Liver (tissue), 9 donors: Measurements from ENCODE around the gene CBX2. TPM values are rescaled to one million over a fixed set of nuclear protein-coding genes. Genes with fewer than 3 reads are reported as not detected.

ENCODE experiments used
- DNase-seq: peaks from one replicate; pipeline ENCODE4 v3.0.0-alpha.2; 2017; ENCODE audit warnings: low spot score
- H3K27ac ChIP-seq, 2 donors: one replicate each; pipeline ENCODE4 v1.7.0; 2013; ENCODE audit warnings: inconsistent platforms in 2 of 2, low read length in 2 of 2, control low read depth in 1 of 2, low read depth in 1 of 2, mild to moderate bottlenecking in 1 of 2
- H3K27me3 ChIP-seq, 4 donors: one replicate each; pipeline versions ENCODE4 v1.6.1 to v1.7.0; 2013; ENCODE audit warnings: low read length in 3 of 4, inconsistent platforms in 1 of 4, mild to moderate bottlenecking in 1 of 4, moderate library complexity in 1 of 4; ENCODE audit not compliant: control insufficient read depth in 4 of 4, insufficient read depth in 4 of 4
- H3K36me3 ChIP-seq, 4 donors: one replicate each; pipeline versions ENCODE4 v1.6.1 to v1.7.0; 2013; ENCODE audit warnings: low read length in 3 of 4, mild to moderate bottlenecking in 3 of 4, low read depth in 1 of 4, moderate library complexity in 1 of 4; ENCODE audit not compliant: control insufficient read depth in 4 of 4, insufficient read depth in 3 of 4
- H3K4me1 ChIP-seq, 4 donors: one replicate each; pipeline versions ENCODE4 v1.6.1 to v1.7.0; 2013; ENCODE audit warnings: low read length in 3 of 4, mild to moderate bottlenecking in 3 of 4, moderate library complexity in 1 of 4; ENCODE audit not compliant: control insufficient read depth in 4 of 4, insufficient read depth in 4 of 4
- H3K4me3 ChIP-seq, 3 donors: one replicate each; pipeline versions ENCODE4 v1.6.1 to v1.7.0; 2013; ENCODE audit warnings: low read length in 3 of 3, control low read depth in 1 of 3, low read depth in 1 of 3, mild to moderate bottlenecking in 1 of 3
- H3K9ac ChIP-seq, 2 donors: one replicate each; pipeline ENCODE4 v1.7.0; 2013; ENCODE audit warnings: low read length in 2 of 2, mild to moderate bottlenecking in 2 of 2, moderate library complexity in 2 of 2, control low read depth in 1 of 2, low read depth in 1 of 2
- H3K9me3 ChIP-seq, 4 donors: one replicate each; pipeline versions ENCODE4 v1.6.1 to v1.7.0; 2013; ENCODE audit warnings: low read length in 3 of 4; ENCODE audit not compliant: control insufficient read depth in 4 of 4
- EGR1 ChIP-seq, 2 donors: IDR thresholded peaks; 2 replicates each; pipeline ENCODE4 v1.6.1; 2016 to 2018; ENCODE audit warnings: antibody characterized with exemption in 2 of 2, low read depth in 2 of 2
- FOXA1 ChIP-seq: IDR thresholded peaks from 2 replicates; pipeline ENCODE4 v1.6.1; 2016; ENCODE audit warnings: antibody characterized with exemption
- FOXA2 ChIP-seq: IDR thresholded peaks from 2 replicates; pipeline ENCODE4 v1.6.1; 2016; ENCODE audit warnings: antibody characterized with exemption
- GABPA ChIP-seq, 2 donors: IDR thresholded peaks in 1 of 2; conservative IDR thresholded peaks in 1 of 2; 2 replicates each; pipeline ENCODE4 v1.6.1; 2016; ENCODE audit warnings: antibody characterized with exemption in 2 of 2, mild to moderate bottlenecking in 1 of 2, moderate library complexity in 1 of 2
- HNF4A ChIP-seq, 2 donors: conservative IDR thresholded peaks; 2 replicates each; pipeline ENCODE4 v1.6.1; 2016; ENCODE audit warnings: antibody characterized with exemption in 2 of 2, mild to moderate bottlenecking in 2 of 2
- HNF4G ChIP-seq: IDR thresholded peaks from 2 replicates; pipeline ENCODE4 v1.6.1; 2016; ENCODE audit warnings: antibody characterized with exemption
- JUND ChIP-seq, 2 donors: IDR thresholded peaks; 2 replicates each; pipeline ENCODE4 v1.6.1; 2016; ENCODE audit warnings: antibody characterized with exemption in 2 of 2
- NR2F2 ChIP-seq: IDR thresholded peaks from 2 replicates; pipeline ENCODE4 v1.6.1; 2016; ENCODE audit warnings: antibody characterized with exemption
- RAD21 ChIP-seq, 2 donors: IDR thresholded peaks; 2 replicates each; pipeline ENCODE4 v1.6.1; 2016; ENCODE audit warnings: antibody characterized with exemption in 2 of 2, mild to moderate bottlenecking in 2 of 2
- RXRA ChIP-seq, 2 donors: IDR thresholded peaks; 2 replicates each; pipeline ENCODE4 v1.6.1; 2017 to 2018; ENCODE audit warnings: antibody characterized with exemption in 2 of 2, mild to moderate bottlenecking in 1 of 2
- SP1 ChIP-seq: IDR thresholded peaks from 2 replicates; pipeline ENCODE4 v1.6.1; 2018; ENCODE audit warnings: antibody characterized with exemption, mild to moderate bottlenecking
- TAF1 ChIP-seq: conservative IDR thresholded peaks from 2 replicates; pipeline ENCODE4 v1.6.1; 2016; ENCODE audit warnings: antibody characterized with exemption, mild to moderate bottlenecking
- YY1 ChIP-seq: IDR thresholded peaks from 2 replicates; pipeline ENCODE4 v1.6.1; 2016; ENCODE audit warnings: antibody characterized with exemption, mild to moderate bottlenecking
- ZBTB33 ChIP-seq: IDR thresholded peaks from 2 replicates; pipeline ENCODE4 v1.6.1; 2016; ENCODE audit warnings: antibody characterized with exemption
- whole genome bisulfite sequencing: extraction: QIAGEN DNeasy Blood & Tissue Kit; methylation state at CpG from one replicate; pipeline ENCODE4 v1.1.7; 2013; 5-methylcytosine and 5-hydroxymethylcytosine counted together
- polyA plus RNA-seq, 2 donors: library from polyadenylated mRNA; stranded (reverse) in 1 of 2; unstranded in 1 of 2; fragments of 200-250 nt in 1 of 2; fragments of >200 nt in 1 of 2; fragmentation: Nextera tagmentation in 1 of 2; extraction: Ambion mirVana in 1 of 2; gene quantifications; one replicate each; pipeline versions ENCODE4 v1.2.1 to v1.2.3, GENCODE V29; 2013 to 2015
- total RNA-seq, 2 donors: library from RNA; depleted of rRNA; stranded (reverse); fragments of >200 nt; gene quantifications; one replicate each; pipeline ENCODE4 v1.2.3, GENCODE V29; 2014
- TF ChIP-seq, protein P1 (sequence below): fragments of 150-350 bp; IDR thresholded peaks from 2 replicates; pipeline ENCODE4 v1.5.1; 2017; ENCODE audit warnings: improper control_type of control experiment, low read depth, low read length; ENCODE audit not compliant: missing input control
- TF ChIP-seq, protein P2 (sequence below): IDR thresholded peaks from 2 replicates; pipeline ENCODE4 v1.6.1; 2016; ENCODE audit warnings: antibody characterized with exemption, mild to moderate bottlenecking
- TF ChIP-seq, protein P3 (sequence below): IDR thresholded peaks from 2 replicates; pipeline ENCODE4 v1.6.1; 2016; ENCODE audit warnings: antibody characterized with exemption
- TF ChIP-seq, protein P4 (sequence below): IDR thresholded peaks from 2 replicates; pipeline ENCODE4 v1.6.1; 2016; ENCODE audit warnings: antibody characterized with exemption
- donor health status: healthy.
- donor health status: healthy.
- donor health status: healthy.
- donor health status: healthy.
- donor health status: healthy.

The CBX2 gene
- total and polyA plus RNA-seq, 4 donors = 0.33 to 2.4 (median 0.53) TPM

DNA sequence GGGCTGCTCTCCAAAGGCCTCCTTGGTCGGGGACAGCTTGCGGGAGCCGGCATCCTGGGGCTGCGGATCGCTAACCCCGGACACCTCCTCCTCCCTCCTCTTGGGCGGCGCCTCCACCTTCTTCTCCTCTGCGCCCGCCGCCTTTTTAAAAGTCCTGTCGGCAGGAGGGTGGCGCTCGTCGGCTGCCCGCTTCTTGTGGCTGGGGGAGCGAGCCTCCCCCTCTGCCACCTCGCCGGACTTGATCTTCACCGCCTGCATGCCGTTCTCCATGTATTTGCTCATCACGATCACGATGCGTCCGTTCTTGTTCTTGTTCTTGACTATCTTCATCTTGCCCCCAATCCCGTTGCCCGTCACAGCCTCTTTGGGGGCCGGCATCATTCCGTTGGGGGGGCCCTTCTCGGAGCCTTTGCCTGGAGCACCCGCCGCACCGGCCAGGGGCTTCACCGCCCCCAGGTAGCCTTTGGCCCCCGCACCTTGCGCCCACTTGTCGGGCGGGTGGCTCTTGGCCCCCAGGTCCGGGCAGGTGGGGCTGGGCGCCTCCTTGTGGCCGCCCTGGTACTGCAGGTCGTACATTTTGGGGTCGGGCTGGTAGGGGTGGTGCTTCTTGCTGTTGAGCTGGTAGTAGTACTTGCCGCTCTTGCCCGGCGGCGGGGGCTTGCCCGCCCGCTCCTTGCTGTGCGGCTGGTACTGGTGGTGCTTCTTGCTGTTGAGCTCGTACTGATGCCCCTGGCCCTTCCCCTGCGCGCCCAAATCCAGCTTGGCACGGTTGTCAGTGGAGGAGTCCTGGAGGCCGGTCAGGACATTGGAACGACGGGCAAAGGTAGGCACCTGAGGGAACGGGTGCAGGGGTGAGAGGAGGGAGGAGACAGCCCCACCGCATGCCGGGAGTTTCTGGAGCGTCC, 56.9 kb downstream of the CBX2 start:
- H3K4me1 ChIP-seq = peaks cover 34 to 66% (median 43%) of the 10 kb centered on the region in 4 donors
- H3K9ac ChIP-seq = no peak overlapping the region
- no peaks in the 10 kb centered on the region for H3K27me3 ChIP-seq
- DNase-seq = no peak
- peaks cover 0 to 4% (median 1%) of the 10 kb centered on the region in 4 donors for H3K36me3 ChIP-seq
- WGBS = 83% methylated on average over 61 of the region's 61 CpGs
- H3K9me3 ChIP-seq = no peaks in the 10 kb centered on the region
- no peak overlapping the region for H3K27ac ChIP-seq
- TF ChIP-seq SP1 (no peak), HNF4A (conservative IDR thresholded peaks at IDR 0.05) (peak; percentile 42 to 49), RXRA (IDR thresholded peaks at IDR 0.05) (no peak), RAD21 (IDR thresholded peaks at IDR 0.05) (peak; percentile 35 to 71), GABPA (IDR thresholded peaks at IDR 0.05 in 1 of 2, conservative IDR thresholded peaks at IDR 0.05 in 1 of 2) (no peak)
- TF ChIP-seq, protein P1, sequence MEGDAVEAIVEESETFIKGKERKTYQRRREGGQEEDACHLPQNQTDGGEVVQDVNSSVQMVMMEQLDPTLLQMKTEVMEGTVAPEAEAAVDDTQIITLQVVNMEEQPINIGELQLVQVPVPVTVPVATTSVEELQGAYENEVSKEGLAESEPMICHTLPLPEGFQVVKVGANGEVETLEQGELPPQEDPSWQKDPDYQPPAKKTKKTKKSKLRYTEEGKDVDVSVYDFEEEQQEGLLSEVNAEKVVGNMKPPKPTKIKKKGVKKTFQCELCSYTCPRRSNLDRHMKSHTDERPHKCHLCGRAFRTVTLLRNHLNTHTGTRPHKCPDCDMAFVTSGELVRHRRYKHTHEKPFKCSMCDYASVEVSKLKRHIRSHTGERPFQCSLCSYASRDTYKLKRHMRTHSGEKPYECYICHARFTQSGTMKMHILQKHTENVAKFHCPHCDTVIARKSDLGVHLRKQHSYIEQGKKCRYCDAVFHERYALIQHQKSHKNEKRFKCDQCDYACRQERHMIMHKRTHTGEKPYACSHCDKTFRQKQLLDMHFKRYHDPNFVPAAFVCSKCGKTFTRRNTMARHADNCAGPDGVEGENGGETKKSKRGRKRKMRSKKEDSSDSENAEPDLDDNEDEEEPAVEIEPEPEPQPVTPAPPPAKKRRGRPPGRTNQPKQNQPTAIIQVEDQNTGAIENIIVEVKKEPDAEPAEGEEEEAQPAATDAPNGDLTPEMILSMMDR = peak; percentile 40
- H3K4me3 ChIP-seq = no peak overlapping the region

DNA sequence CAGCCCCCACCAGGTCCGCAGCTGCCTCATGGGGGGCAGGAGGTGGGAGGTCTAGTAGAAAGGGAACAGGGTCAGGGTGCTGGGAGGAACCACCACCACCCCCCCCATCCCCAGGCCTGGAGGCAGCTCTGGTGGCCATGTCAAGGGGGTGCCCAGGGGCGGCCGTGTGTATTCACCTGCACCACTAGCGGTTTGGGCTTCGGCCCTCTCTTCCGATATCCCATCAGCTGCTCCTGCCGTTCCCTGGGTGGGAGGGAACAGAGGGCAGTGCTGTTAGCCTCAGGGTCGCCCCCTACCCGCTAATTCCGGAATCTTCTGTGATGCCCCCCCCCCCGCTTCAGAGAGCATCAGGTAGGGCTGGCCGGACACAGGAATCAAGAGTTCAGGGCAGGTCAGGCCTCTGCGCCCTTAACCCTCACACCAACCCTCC, 57.5 kb downstream of the CBX2 start:
- TF ChIP-seq NR2F2 (no peak), RAD21 (IDR thresholded peaks at IDR 0.05) (no peak), FOXA2 (no peak), FOXA1 (no peak), EGR1 (IDR thresholded peaks at IDR 0.05; ENCODE audit: low read depth in 2 of 2) (no peak), SP1 (no peak), HNF4A (conservative IDR thresholded peaks at IDR 0.05) (no peak), RXRA (IDR thresholded peaks at IDR 0.05) (no peak), TAF1 (no peak), GABPA (IDR thresholded peaks at IDR 0.05 in 1 of 2, conservative IDR thresholded peaks at IDR 0.05 in 1 of 2) (no peak), YY1 (no peak), JUND (IDR thresholded peaks at IDR 0.05) (no peak), ZBTB33 (no peak), HNF4G (no peak)
- TF ChIP-seq, protein P2, sequence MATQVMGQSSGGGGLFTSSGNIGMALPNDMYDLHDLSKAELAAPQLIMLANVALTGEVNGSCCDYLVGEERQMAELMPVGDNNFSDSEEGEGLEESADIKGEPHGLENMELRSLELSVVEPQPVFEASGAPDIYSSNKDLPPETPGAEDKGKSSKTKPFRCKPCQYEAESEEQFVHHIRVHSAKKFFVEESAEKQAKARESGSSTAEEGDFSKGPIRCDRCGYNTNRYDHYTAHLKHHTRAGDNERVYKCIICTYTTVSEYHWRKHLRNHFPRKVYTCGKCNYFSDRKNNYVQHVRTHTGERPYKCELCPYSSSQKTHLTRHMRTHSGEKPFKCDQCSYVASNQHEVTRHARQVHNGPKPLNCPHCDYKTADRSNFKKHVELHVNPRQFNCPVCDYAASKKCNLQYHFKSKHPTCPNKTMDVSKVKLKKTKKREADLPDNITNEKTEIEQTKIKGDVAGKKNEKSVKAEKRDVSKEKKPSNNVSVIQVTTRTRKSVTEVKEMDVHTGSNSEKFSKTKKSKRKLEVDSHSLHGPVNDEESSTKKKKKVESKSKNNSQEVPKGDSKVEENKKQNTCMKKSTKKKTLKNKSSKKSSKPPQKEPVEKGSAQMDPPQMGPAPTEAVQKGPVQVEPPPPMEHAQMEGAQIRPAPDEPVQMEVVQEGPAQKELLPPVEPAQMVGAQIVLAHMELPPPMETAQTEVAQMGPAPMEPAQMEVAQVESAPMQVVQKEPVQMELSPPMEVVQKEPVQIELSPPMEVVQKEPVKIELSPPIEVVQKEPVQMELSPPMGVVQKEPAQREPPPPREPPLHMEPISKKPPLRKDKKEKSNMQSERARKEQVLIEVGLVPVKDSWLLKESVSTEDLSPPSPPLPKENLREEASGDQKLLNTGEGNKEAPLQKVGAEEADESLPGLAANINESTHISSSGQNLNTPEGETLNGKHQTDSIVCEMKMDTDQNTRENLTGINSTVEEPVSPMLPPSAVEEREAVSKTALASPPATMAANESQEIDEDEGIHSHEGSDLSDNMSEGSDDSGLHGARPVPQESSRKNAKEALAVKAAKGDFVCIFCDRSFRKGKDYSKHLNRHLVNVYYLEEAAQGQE = no peak
- TF ChIP-seq, protein P3, sequence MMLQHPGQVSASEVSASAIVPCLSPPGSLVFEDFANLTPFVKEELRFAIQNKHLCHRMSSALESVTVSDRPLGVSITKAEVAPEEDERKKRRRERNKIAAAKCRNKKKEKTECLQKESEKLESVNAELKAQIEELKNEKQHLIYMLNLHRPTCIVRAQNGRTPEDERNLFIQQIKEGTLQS = no peak
- TF ChIP-seq, protein P4, sequence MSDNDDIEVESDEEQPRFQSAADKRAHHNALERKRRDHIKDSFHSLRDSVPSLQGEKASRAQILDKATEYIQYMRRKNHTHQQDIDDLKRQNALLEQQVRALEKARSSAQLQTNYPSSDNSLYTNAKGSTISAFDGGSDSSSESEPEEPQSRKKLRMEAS = no peak
- TF ChIP-seq, protein P1 = no peak
- WGBS = 58% methylated on average over 13 of the region's 13 CpGs
- H3K4me3 ChIP-seq = no peak overlapping the region
- H3K27me3 ChIP-seq = no peaks in the 10 kb centered on the region
- no peak overlapping the region for H3K27ac ChIP-seq
- no peaks in the 10 kb centered on the region for H3K9me3 ChIP-seq
- no peak for DNase-seq
- H3K9ac ChIP-seq = no peak overlapping the region
- peaks cover 35 to 73% (median 48%) of the 10 kb centered on the region in 4 donors for H3K4me1 ChIP-seq
- H3K36me3 ChIP-seq = peaks cover 0 to 4% (median 1%) of the 10 kb centered on the region in 4 donors
